HEK293 (cell line): Measurements from ENCODE around the gene KLHL10.
"Not testable (repeated sequence)": the region's sequence is repeated elsewhere in the genome, so short reads cannot be mapped to it uniquely, and the experiment has no call there.

Experiments used
- CTCF ChIA-PET: fragments of 350-600 bp; formaldehyde crosslinking; extraction: SDS; loops from one replicate; lab custom pipeline; 2021; ENCODE audit warnings: antibody characterized with exemption; lab: Yijun Ruan, JAX
- POLR2A ChIA-PET: fragments of 300-600 bp; formaldehyde crosslinking; extraction: SDS; loops from one replicate; lab custom pipeline; 2020; ENCODE audit warnings: antibody characterized with exemption, inconsistent platforms; lab: Yijun Ruan, JAX
- H3K27ac ChIP-seq: fragments of 200-500 bp; sonication (Bioruptor generic); 2 replicates; pipeline ENCODE4 v1.5.1; 2014; ENCODE audit warnings: low read depth, low read length, control low read depth, inconsistent platforms; ENCODE audit errors: extremely low read depth
- H3K36me3 ChIP-seq, 2 experiments: fragments of 200-500 bp in 1 of 2; sonication (Bioruptor generic) in 1 of 2; 1 replicate in 1 of 2; 2 replicates in 1 of 2; pipeline ENCODE4 v1.5.1; 2014 to 2017; ENCODE audit warnings: inconsistent platforms in 2 of 2, low read length in 2 of 2; ENCODE audit not compliant: control insufficient read depth in 2 of 2, insufficient read depth in 1 of 2
- H3K4me1 ChIP-seq: fragments of 200-500 bp; sonication (Bioruptor generic); 2 replicates; pipeline ENCODE4 v1.5.1; 2014; ENCODE audit warnings: mild to moderate bottlenecking, low read length, inconsistent platforms; ENCODE audit not compliant: control insufficient read depth, insufficient read depth
- H3K4me3 ChIP-seq: 2 replicates; pipeline ENCODE4 v1.5.1; 2011; ENCODE audit warnings: low read depth, mild to moderate bottlenecking, control low read depth, low read length, moderate library complexity
- H3K9me3 ChIP-seq: fragments of 200-500 bp; sonication (Bioruptor generic); 2 replicates; pipeline ENCODE4 v1.5.1; 2014; ENCODE audit warnings: low read depth, low read length, inconsistent platforms; ENCODE audit not compliant: control insufficient read depth, insufficient read depth
- ATF2 ChIP-seq: fragments of 450-650 bp; formaldehyde crosslinking; IDR thresholded peaks from 2 replicates; pipeline ENCODE4 v1.5.1; 2016; ENCODE audit warnings: missing biosample characterization, missing genetic modification characterization, low read depth
- BCL11B ChIP-seq: fragments of 450-650 bp; formaldehyde crosslinking; IDR thresholded peaks from 2 replicates; pipeline ENCODE4 v1.5.1; 2016; ENCODE audit warnings: low read depth, missing biosample characterization, missing genetic modification characterization
- HIC1 ChIP-seq: fragments of 450-650 bp; formaldehyde crosslinking; IDR thresholded peaks from 2 replicates; pipeline ENCODE4 v1.5.1; 2016; ENCODE audit warnings: missing biosample characterization, missing genetic modification characterization
- IKZF3 ChIP-seq: fragments of 450-650 bp; IDR thresholded peaks from 2 replicates; pipeline ENCODE4 v1.5.0; 2018; ENCODE audit warnings: missing biosample characterization, mild to moderate bottlenecking, missing genetic modification characterization, moderate library complexity
- PATZ1 ChIP-seq: fragments of 450-650 bp; formaldehyde crosslinking; IDR thresholded peaks from 2 replicates; pipeline ENCODE4 v1.5.1; 2016; ENCODE audit warnings: missing biosample characterization, missing genetic modification characterization
- WT1 ChIP-seq: fragments of 450-650 bp; formaldehyde crosslinking; IDR thresholded peaks from 2 replicates; pipeline ENCODE4 v1.5.1; 2016; ENCODE audit warnings: missing biosample characterization, missing genetic modification characterization
- ZBTB26 ChIP-seq: fragments of 450-650 bp; formaldehyde crosslinking; optimal IDR thresholded peaks from 2 replicates; pipeline ENCODE3; 2016; ENCODE audit warnings: missing biosample characterization, mild to moderate bottlenecking, missing genetic modification characterization
- ZBTB44 ChIP-seq: fragments of 450-650 bp; IDR thresholded peaks from 2 replicates; pipeline ENCODE4 v1.5.1; 2018; ENCODE audit warnings: missing biosample characterization, mild to moderate bottlenecking, missing genetic modification characterization
- ZNF121 ChIP-seq: fragments of 450-650 bp; formaldehyde crosslinking; IDR thresholded peaks from 2 replicates; pipeline ENCODE4 v1.5.1; 2016; ENCODE audit warnings: missing biosample characterization, missing genetic modification characterization
- ZNF214 ChIP-seq: fragments of 450-650 bp; formaldehyde crosslinking; IDR thresholded peaks from 2 replicates; pipeline ENCODE4 v1.5.1; 2017; ENCODE audit warnings: missing biosample characterization, mild to moderate bottlenecking, missing genetic modification characterization, borderline replicate concordance
- ZNF221 ChIP-seq: fragments of 450-650 bp; formaldehyde crosslinking; IDR thresholded peaks from 2 replicates; pipeline ENCODE4 v1.5.1; 2017; ENCODE audit warnings: missing biosample characterization, missing genetic modification characterization, borderline replicate concordance
- ZNF335 ChIP-seq: fragments of 450-650 bp; formaldehyde crosslinking; conservative IDR thresholded peaks from 2 replicates; pipeline ENCODE4 v1.5.1; 2016; ENCODE audit warnings: missing biosample characterization, missing genetic modification characterization
- ZNF501 ChIP-seq: fragments of 450-650 bp; formaldehyde crosslinking; IDR thresholded peaks from 2 replicates; pipeline ENCODE4 v1.5.1; 2016; ENCODE audit warnings: missing biosample characterization, missing genetic modification characterization
- ZNF513 ChIP-seq: fragments of 450-650 bp; IDR thresholded peaks from 2 replicates; pipeline ENCODE4 v1.5.1; 2018; ENCODE audit warnings: missing biosample characterization, missing genetic modification characterization
- ZNF626 ChIP-seq: fragments of 450-650 bp; sonication (Bioruptor Pico); formaldehyde crosslinking; IDR thresholded peaks from 2 replicates; pipeline ENCODE4 v1.5.1; 2018; ENCODE audit warnings: missing biosample characterization, missing genetic modification characterization, inconsistent platforms
- ZNF654 ChIP-seq: fragments of 450-650 bp; formaldehyde crosslinking; IDR thresholded peaks from 2 replicates; pipeline ENCODE4 v1.5.1; 2016; ENCODE audit warnings: low read depth, missing biosample characterization, missing genetic modification characterization
- ZNF704 ChIP-seq: fragments of 450-650 bp; formaldehyde crosslinking; IDR thresholded peaks from 2 replicates; pipeline ENCODE4 v1.5.1; 2016; ENCODE audit warnings: missing biosample characterization, missing genetic modification characterization
- ZNF830 ChIP-seq: fragments of 450-650 bp; IDR thresholded peaks from 2 replicates; pipeline ENCODE4 v1.5.0; 2018; ENCODE audit warnings: missing biosample characterization, missing genetic modification characterization, low read depth, mild to moderate bottlenecking, moderate library complexity

KLHL10 gene

GRCh38 chr17:41874293-41874670 lies 36.7 kb downstream of the KLHL10 start:
- POLR2A ChIA-PET, result interaction anchor here (0.6 to 2.7 kb wide), 2 partner anchors 10 to 105 kb away, joined by 3 to 15 read pairs; partner anchors contain the start of gene KLHL11
- CTCF ChIA-PET, result not testable (repeated sequence)

GRCh38 chr17:41880130-41880529 lies 42.5 kb downstream of the KLHL10 start:
- peaks cover 68 to 83% of the 10 kb centered on the region in 2 experiments for H3K36me3 ChIP-seq
- H3K27ac ChIP-seq, result no peak overlapping the region
- ChIA-PET CTCF (interaction anchor here (1.0 kb wide), 1 partner anchor 164 kb away, joined by 3 read pairs; no protein-coding TSS in a partner anchor), POLR2A (interaction anchor here (0.5 kb wide), 1 partner anchor 28 kb away, joined by 3 read pairs; no protein-coding TSS in a partner anchor)
- no peak overlapping the region for H3K4me3 ChIP-seq
- H3K9me3 ChIP-seq, result no peaks in the 10 kb centered on the region
- TF ChIP-seq ZBTB26 (no peak), PATZ1 (tag by site-specific recombination) (no peak), ATF2 (tag by site-specific recombination) (no peak), BCL11B (tag by site-specific recombination) (no peak), ZNF654 (tag by site-specific recombination) (no peak), WT1 (tag by site-specific recombination) (no peak), ZNF513 (tag by site-specific recombination) (no peak)
- no peaks in the 10 kb centered on the region for H3K4me1 ChIP-seq

More at GRCh38 chr17:41874293-41874670, 36.7 kb downstream of the KLHL10 start:
- not testable (repeated sequence) for H3K4me3 ChIP-seq, H3K4me1 ChIP-seq, H3K27ac ChIP-seq, H3K9me3 ChIP-seq
- peaks cover 46 to 83% of the 10 kb centered on the region in 2 experiments for H3K36me3 ChIP-seq
- TF ChIP-seq ZNF121, result peak; percentile 37; the same call in 1 of the 2 replicates

- POLR2A ChIA-PET, result no interaction called here
- Histone ChIP-seq H3K4me1 (no peaks in the 10 kb centered on the region), H3K36me3 (peaks cover 82 to 96% of the 10 kb centered on the region in 2 experiments), H3K9me3 (no peaks in the 10 kb centered on the region), H3K27ac (no peak overlapping the region; the same call in 1 of the 2 replicates), H3K4me3 (no peak overlapping the region)
- CTCF ChIA-PET, result no interaction called here
- TF ChIP-seq ZBTB44 (tag by site-specific recombination) (no peak), IKZF3 (tag by site-specific recombination) (no peak), ZNF335 (no peak), ZNF626 (tag by site-specific recombination) (no peak), HIC1 (tag by site-specific recombination) (no peak), ZNF221 (tag by site-specific recombination) (no peak), ZNF214 (tag by site-specific recombination) (no peak), ZNF704 (no peak), ZNF830 (tag by site-specific recombination) (no peak), ZNF501 (tag by site-specific recombination) (no peak), ZNF121 (no peak)
Observed at GRCh38 chr17:41882756-41883155, 45.1 kb downstream of the KLHL10 start.
